ENCODE data around the gene GABRQ. TPM values are rescaled to one million over a fixed set of nuclear protein-coding genes. Genes with fewer than 3 reads are reported as not detected.
"Not testable (repeated sequence)": the region's sequence is repeated elsewhere in the genome, so short reads cannot be mapped to it uniquely, and the experiment has no call there.

GABRQ gene
- total and polyA plus RNA-seq, 2 of the 13 experiments (the other 11 are each of a cell fraction or from before 2014, with no cell fraction given), result not detected

DNA sequence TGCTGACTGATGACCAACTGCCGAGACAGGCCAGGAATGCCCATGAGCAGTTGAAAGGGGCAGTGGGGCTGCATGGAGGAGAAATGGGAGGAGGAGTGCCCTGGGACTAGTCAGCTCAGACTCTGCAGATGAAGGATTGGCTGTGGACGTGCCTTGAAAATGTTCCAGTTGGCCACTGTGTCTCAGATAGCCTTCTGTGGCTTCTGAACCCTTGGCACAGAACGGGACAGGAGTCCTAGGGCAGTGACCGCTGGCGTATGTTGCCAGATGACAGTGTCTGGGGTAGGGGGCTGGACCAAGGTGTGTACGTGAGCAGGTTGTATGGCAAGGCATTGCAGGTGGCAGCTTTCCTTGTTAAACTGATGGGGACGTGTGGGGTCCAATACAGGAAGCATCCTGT, 68.8 kb downstream of the GABRQ start:
- WGBS (ENCODE audit: low lambda C conversion rate), result no CpG with 5 or more reads among the region's 7 CpGs
- H3K27me3 ChIP-seq (ENCODE audit: control insufficient read depth in 1 of 2, insufficient read depth in 2 of 2, low read length in 2 of 2); CTCF ChIA-PET (ENCODE audit: low intra/inter-chr PET ratio, low total read pairs); intact Hi-C loops (cut with micrococcal nuclease; ENCODE audit: unreplicated experiment); in situ Hi-C loops (cut with HindIII; ENCODE audit: extremely low pct_ligation_motif_present, low pct_unique_long_range_greater_than_20kb); H3K79me2 ChIP-seq (ENCODE audit: insufficient read depth, low read length); H3K4me3 ChIP-seq (replicated peaks in 1 of 3; ENCODE audit: insufficient read depth in 1 of 3, low read depth in 2 of 3, low read length in 3 of 3); ATAC-seq; H3K9me3 ChIP-seq (ENCODE audit: low read length); H3K4me2 ChIP-seq (ENCODE audit: low read depth, low read length); H3K36me3 ChIP-seq (replicated peaks in 1 of 2; ENCODE audit: control insufficient read depth in 1 of 2, insufficient read depth in 2 of 2, low read length in 2 of 2); H3K9ac ChIP-seq (ENCODE audit: insufficient read depth, low read depth, low read length); H3K4me1 ChIP-seq (ENCODE audit: insufficient read depth, low read length); BruUV-seq (replicated peaks); POLR2A ChIA-PET; FAIRE-seq; H4K20me1 ChIP-seq (ENCODE audit: insufficient read depth, low read length); H2AFZ ChIP-seq (ENCODE audit: low read length); H3K27ac ChIP-seq (ENCODE audit: extremely low read length, insufficient read depth, low read length); DNase-seq (ENCODE audit: low spot score): not testable (repeated sequence)

Other genes starting within 250 kb of the GABRQ start
- 0.18 TPM in 1 of 2 replicates, not detected in the other for gene GABRA3, start 186.6 kb upstream of the GABRQ start, total RNA-seq (2016; rRNA removed; fragmentation: Illumina TruSeq; extraction: Trizol)
- 0.03 and 0.07 TPM in 2 replicates for gene GABRA3, start 186.6 kb upstream of the GABRQ start, polyA plus RNA-seq (2011; rRNA removed)
- gene MAGEA3, start 60.9 kb downstream of the GABRQ start, total RNA-seq (2016; rRNA removed; fragmentation: Illumina TruSeq; extraction: Trizol), result not detected in 2 replicates
- gene MAGEA3, start 60.9 kb downstream of the GABRQ start, polyA plus RNA-seq (2011; rRNA removed), result not detected in 2 replicates
- gene CSAG2, start 71.4 kb downstream of the GABRQ start, total RNA-seq (2016; rRNA removed; fragmentation: Illumina TruSeq; extraction: Trizol), result not detected in 2 replicates
- gene CSAG2, start 71.4 kb downstream of the GABRQ start, polyA plus RNA-seq (2011; rRNA removed), result not detected in 2 replicates
- 0.09 TPM in 1 of 2 replicates, not detected in the other for gene MAGEA2B, start 76.7 kb downstream of the GABRQ start, total RNA-seq (2016; rRNA removed; fragmentation: Illumina TruSeq; extraction: Trizol)
- gene MAGEA2B, start 76.7 kb downstream of the GABRQ start, polyA plus RNA-seq (2011; rRNA removed), result not detected in 2 replicates
- gene CSAG1, start 95.8 kb downstream of the GABRQ start, total RNA-seq (2016; rRNA removed; fragmentation: Illumina TruSeq; extraction: Trizol), result not detected in 2 replicates
- gene CSAG1, start 95.8 kb downstream of the GABRQ start, polyA plus RNA-seq (2011; rRNA removed), result not detected in 2 replicates
- not detected in 2 replicates for gene MAGEA12, start 95.9 kb downstream of the GABRQ start, total RNA-seq (2016; rRNA removed; fragmentation: Illumina TruSeq; extraction: Trizol)
- gene MAGEA12, start 95.9 kb downstream of the GABRQ start, polyA plus RNA-seq (2011; rRNA removed), result not detected in 2 replicates
- 0.15 and 0.35 TPM in 2 replicates for gene MAGEA2, start 115.9 kb downstream of the GABRQ start, total RNA-seq (2016; rRNA removed; fragmentation: Illumina TruSeq; extraction: Trizol)
- 0.05 and 0.10 TPM in 2 replicates for gene MAGEA2, start 115.9 kb downstream of the GABRQ start, polyA plus RNA-seq (2011; rRNA removed)
- not detected in 2 replicates for gene CSAG3, start 121.3 kb downstream of the GABRQ start, total RNA-seq (2016; rRNA removed; fragmentation: Illumina TruSeq; extraction: Trizol)
- gene CSAG3, start 121.3 kb downstream of the GABRQ start, polyA plus RNA-seq (2011; rRNA removed), result not detected in 2 replicates
- 0.97 and 1.3 TPM in 2 replicates for gene MAGEA6, start 131.8 kb downstream of the GABRQ start, total RNA-seq (2016; rRNA removed; fragmentation: Illumina TruSeq; extraction: Trizol)
- gene MAGEA6, start 131.8 kb downstream of the GABRQ start, polyA plus RNA-seq (2011; rRNA removed), result 0.18 and 0.30 TPM in 2 replicates
- 85.4 and 129 TPM in 2 replicates for gene CETN2, start 192.9 kb downstream of the GABRQ start, total RNA-seq (2016; rRNA removed; fragmentation: Illumina TruSeq; extraction: Trizol)
- 13.1 and 17.2 TPM in 2 replicates for gene CETN2, start 192.9 kb downstream of the GABRQ start, polyA plus RNA-seq (2011; rRNA removed)
- gene NSDHL, start 193.2 kb downstream of the GABRQ start, total RNA-seq (2016; rRNA removed; fragmentation: Illumina TruSeq; extraction: Trizol), result 47.6 and 49.3 TPM in 2 replicates
- gene NSDHL, start 193.2 kb downstream of the GABRQ start, polyA plus RNA-seq (2011; rRNA removed), result 26.2 and 35.9 TPM in 2 replicates